Measurements from ENCODE around the gene KLHL22. TPM values are rescaled to one million over a fixed set of nuclear protein-coding genes. Genes with fewer than 3 reads are reported as not detected.

KLHL22 gene
- total and polyA plus RNA-seq, 2 of the 13 experiments (the other 11 are each of a cell fraction or from before 2014, with no cell fraction given) = 10.9 to 14.8 TPM

- TF ChIP-seq ZBTB40 (IDR thresholded peaks at IDR 0.05) (no peak), ZBTB40 (CRISPR knock-in tag; IDR thresholded peaks at IDR 0.05) (no peak; the same call in 1 of the 2 replicates), ZNF563 (CRISPR knock-in tag; IDR thresholded peaks at IDR 0.05) (0 out of 2 replicates have a peak, but pooled peaks have one; percentile 17), GABPB1 (CRISPR knock-in tag; IDR thresholded peaks at IDR 0.05) (peak; percentile 42; the same call in 1 of the 2 replicates), DMAP1 (CRISPR knock-in tag; IDR thresholded peaks at IDR 0.05) (peak; percentile 23), ZBTB26 (CRISPR knock-in tag; IDR thresholded peaks at IDR 0.05; ENCODE audit: borderline replicate concordance) (peak; percentile 17; the same call in 1 of the 2 replicates), HNRNPL (IDR thresholded peaks at IDR 0.05; ENCODE audit: low read depth, low read length) (0 out of 2 replicates have a peak, but pooled peaks have one; percentile 59), KDM5A (IDR thresholded peaks at IDR 0.05; ENCODE audit: borderline replicate concordance, low read length) (no peak), TMF1 (CRISPR knock-in tag; IDR thresholded peaks at IDR 0.05; ENCODE audit: low read depth) (0 out of 2 replicates have a peak, but pooled peaks have one; percentile 37), CEBPG (CRISPR knock-in tag; IDR thresholded peaks at IDR 0.05) (no peak), FOXA1 (IDR thresholded peaks at IDR 0.05) (no peak), FOXA1 (CRISPR knock-in tag; IDR thresholded peaks at IDR 0.05) (no peak), ZNF841 (CRISPR knock-in tag; IDR thresholded peaks at IDR 0.05; ENCODE audit: borderline replicate concordance) (peak; percentile 63; the same call in 1 of the 2 replicates), ZBTB2 (CRISPR knock-in tag; IDR thresholded peaks at IDR 0.05; ENCODE audit: low read depth) (peak; percentile 78), ZMAT5 (CRISPR knock-in tag; IDR thresholded peaks at IDR 0.05; ENCODE audit: borderline replicate concordance, low read depth) (0 out of 2 replicates have a peak, but pooled peaks have one; percentile 64), ZIK1 (CRISPR knock-in tag; IDR thresholded peaks at IDR 0.05; ENCODE audit: borderline replicate concordance, low read depth) (peak; percentile 84)
Measured at GRCh38 chr22:20494978-20495860, at the start of gene KLHL22 (continued).

Measured in HepG2 (cell line).